ENCODE data around the gene XPC. TPM values are rescaled to one million over a fixed set of nuclear protein-coding genes. Genes with fewer than 3 reads are reported as not detected.
"Not testable (repeated sequence)": the region's sequence is repeated elsewhere in the genome, so short reads cannot be mapped to it uniquely, and the experiment has no call there.

XPC gene
- total RNA-seq, 1 experiment from 2014 or later, result 15.1 TPM

DNA sequence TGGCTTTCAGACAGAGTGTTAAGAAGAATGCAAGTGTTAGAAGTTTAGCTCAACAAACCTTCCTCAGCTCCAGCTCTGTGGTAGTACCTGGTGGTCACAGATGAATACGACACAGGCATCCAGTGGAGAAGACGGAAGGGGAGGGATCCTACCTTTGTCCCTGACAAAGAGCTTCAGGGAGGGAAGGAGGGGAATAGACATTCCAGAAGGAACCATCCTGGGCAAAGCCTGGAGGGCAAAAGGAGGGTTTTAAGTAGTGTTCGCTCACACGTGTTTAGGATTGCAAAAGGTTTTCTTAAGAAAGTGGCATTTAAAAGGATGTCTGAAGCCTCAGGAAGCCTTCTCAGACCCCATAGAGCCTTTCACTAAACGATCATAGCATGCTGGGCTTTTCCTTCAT is 56.5 kb downstream of the XPC start:
- TF ChIP-seq POLR2AphosphoS5 (IDR thresholded peaks at IDR 0.05; ENCODE audit: low read depth, low read length) (no peak), SIN3A (IDR thresholded peaks at IDR 0.05; ENCODE audit: borderline replicate concordance, insufficient read depth, low read depth, low read length) (no peak), TCF7L2 (IDR thresholded peaks at IDR 0.05; ENCODE audit: low read depth, low read length) (no peak), REST (IDR thresholded peaks at IDR 0.05; ENCODE audit: insufficient read depth in 1 of 2, low read depth in 2 of 2, low read length in 1 of 2) (no peak)
- intact Hi-C loops (cut with micrococcal nuclease; ENCODE audit: unreplicated experiment), result no loop called here
- CTCF ChIA-PET, result no interaction called here
- in situ Hi-C loops (cut with HindIII; ENCODE audit: low pct_unique_long_range_greater_than_20kb, low sequenced_read_pairs), result no loop called here
- BruUV-seq (replicated peaks), result TSS peak; percentile 47
- no peaks in the 10 kb centered on the region; the same call in 1 of the 2 replicates for H3K36me3 ChIP-seq (ENCODE audit: control insufficient read depth, insufficient read depth, low read length)
- no peaks in the 10 kb centered on the region for H3K27me3 ChIP-seq (ENCODE audit: control insufficient read depth, insufficient read depth, low read length)
- no peak overlapping the region for H3K27ac ChIP-seq (ENCODE audit: low read length)
- POLR2A ChIA-PET, result no interaction called here
- ATAC-seq (no peak), DNase-seq (ENCODE audit: low read depth, low spot score) (no peak)
- no peak overlapping the region for H3K4me3 ChIP-seq (ENCODE audit: low read depth in 2 of 2, low read length in 2 of 2)
- peaks cover 15% of the 10 kb centered on the region for H3K4me1 ChIP-seq (ENCODE audit: control insufficient read depth, insufficient read depth, low read length)
- H3K9me3 ChIP-seq (ENCODE audit: control insufficient read depth, insufficient read depth, low read depth, low read length), result no peaks in the 10 kb centered on the region

GRCh38 chr3:14120921-14121448 is 57.4 kb downstream of the XPC start:
- CTCF ChIA-PET; in situ Hi-C loops (cut with HindIII; ENCODE audit: low pct_unique_long_range_greater_than_20kb, low sequenced_read_pairs): not testable (repeated sequence)

GRCh38 chr3:14120111-14120920 is 58.1 kb downstream of the XPC start:
- ATAC-seq, result no peak
- H3K4me1 ChIP-seq (ENCODE audit: control insufficient read depth, insufficient read depth, low read length), result peaks cover 7% of the 10 kb centered on the region; the same call in 1 of the 2 replicates
- ChIA-PET CTCF (no interaction called here), POLR2A (no interaction called here)
- no peak overlapping the region for H3K27ac ChIP-seq (ENCODE audit: low read length)
- intact Hi-C loops (cut with micrococcal nuclease; ENCODE audit: unreplicated experiment) (no loop called here), in situ Hi-C loops (cut with HindIII; ENCODE audit: low pct_unique_long_range_greater_than_20kb, low sequenced_read_pairs) (no loop called here)
- no peaks in the 10 kb centered on the region; the same call in 1 of the 2 replicates for H3K36me3 ChIP-seq (ENCODE audit: control insufficient read depth, insufficient read depth, low read length)
- H3K4me3 ChIP-seq (ENCODE audit: low read depth in 2 of 2, low read length in 2 of 2), result no peak overlapping the region
- no peak for TF ChIP-seq POLR2AphosphoS5 (IDR thresholded peaks at IDR 0.05; ENCODE audit: low read depth, low read length)
- no peak for TF ChIP-seq CTCF (IDR thresholded peaks at IDR 0.05)
- TF ChIP-seq SIN3A (IDR thresholded peaks at IDR 0.05; ENCODE audit: borderline replicate concordance, insufficient read depth, low read depth, low read length), result no peak
- no peaks in the 10 kb centered on the region for H3K9me3 ChIP-seq (ENCODE audit: control insufficient read depth, insufficient read depth, low read depth, low read length)
- H3K27me3 ChIP-seq (ENCODE audit: control insufficient read depth, insufficient read depth, low read length), result no peaks in the 10 kb centered on the region
- no TSS peak for BruUV-seq (replicated peaks)
- DNase-seq (ENCODE audit: low read depth, low spot score), result no peak

More at GRCh38 chr3:14120921-14121448, 57.4 kb downstream of the XPC start:
- POLR2A ChIA-PET; H3K27me3 ChIP-seq (ENCODE audit: control insufficient read depth, insufficient read depth, low read length); DNase-seq (ENCODE audit: low read depth, low spot score); H3K36me3 ChIP-seq (ENCODE audit: control insufficient read depth, insufficient read depth, low read length); H3K27ac ChIP-seq (ENCODE audit: low read length); intact Hi-C loops (cut with micrococcal nuclease; ENCODE audit: unreplicated experiment); BruUV-seq (replicated peaks); H3K4me1 ChIP-seq (ENCODE audit: control insufficient read depth, insufficient read depth, low read length); ATAC-seq; H3K4me3 ChIP-seq (ENCODE audit: low read depth in 2 of 2, low read length in 2 of 2); H3K9me3 ChIP-seq (ENCODE audit: control insufficient read depth, insufficient read depth, low read depth, low read length): not testable (repeated sequence)
